HL-60 (cell line): ENCODE data around the gene GNAS.
A peak's percentile ranks its signal among the peaks of the same experiment; 100 is the strongest.

Experiments
- DNase-seq, 2 experiments: peaks; one replicate each; pipeline ENCODE4 v3.0.0-alpha.2; 2010 to 2020; ENCODE audit warnings: low read depth in 1 of 2, low spot score in 1 of 2
- H3K27ac ChIP-seq: fragments of 250-450 bp; sonication (Bioruptor Pico); replicated peaks from 2 replicates; pipeline ENCODE4 v1.5.1; 2020; ENCODE audit warnings: mild to moderate bottlenecking, moderate library complexity
- H3K27me3 ChIP-seq: fragments of 250-450 bp; sonication (Bioruptor Pico); 2 replicates; pipeline ENCODE4 v1.5.1; 2021; ENCODE audit warnings: mild to moderate bottlenecking, moderate library complexity; ENCODE audit not compliant: insufficient read depth, poor library complexity, severe bottlenecking
- H3K4me3 ChIP-seq: replicated peaks from 2 replicates; pipeline ENCODE4 v1.5.1; 2011; ENCODE audit warnings: mild to moderate bottlenecking, control low read depth, low read length; ENCODE audit not compliant: insufficient read depth
- GABPA ChIP-seq: IDR thresholded peaks from 2 replicates; pipeline ENCODE4 v1.6.1; 2012; ENCODE audit warnings: low read depth
- POLR2AphosphoS5 ChIP-seq: IDR thresholded peaks from 2 replicates; pipeline ENCODE4 v1.6.1; 2012; ENCODE audit warnings: low read depth
- SPI1 ChIP-seq: IDR thresholded peaks from 2 replicates; pipeline ENCODE4 v1.6.1; 2012; ENCODE audit warnings: low read depth, mild to moderate bottlenecking, borderline replicate concordance
- TF ChIP-seq, protein P1 (sequence below): IDR thresholded peaks from one replicate; pipeline ENCODE4 v1.5.1; 2011; ENCODE audit warnings: low read length, control low read depth, inconsistent platforms; ENCODE audit not compliant: insufficient read depth
- TF ChIP-seq, protein P2 (sequence below): IDR thresholded peaks from 2 replicates; pipeline ENCODE4 v1.6.1; 2012; ENCODE audit warnings: low read depth; ENCODE audit not compliant: insufficient replicate concordance

The GNAS gene

DNA sequence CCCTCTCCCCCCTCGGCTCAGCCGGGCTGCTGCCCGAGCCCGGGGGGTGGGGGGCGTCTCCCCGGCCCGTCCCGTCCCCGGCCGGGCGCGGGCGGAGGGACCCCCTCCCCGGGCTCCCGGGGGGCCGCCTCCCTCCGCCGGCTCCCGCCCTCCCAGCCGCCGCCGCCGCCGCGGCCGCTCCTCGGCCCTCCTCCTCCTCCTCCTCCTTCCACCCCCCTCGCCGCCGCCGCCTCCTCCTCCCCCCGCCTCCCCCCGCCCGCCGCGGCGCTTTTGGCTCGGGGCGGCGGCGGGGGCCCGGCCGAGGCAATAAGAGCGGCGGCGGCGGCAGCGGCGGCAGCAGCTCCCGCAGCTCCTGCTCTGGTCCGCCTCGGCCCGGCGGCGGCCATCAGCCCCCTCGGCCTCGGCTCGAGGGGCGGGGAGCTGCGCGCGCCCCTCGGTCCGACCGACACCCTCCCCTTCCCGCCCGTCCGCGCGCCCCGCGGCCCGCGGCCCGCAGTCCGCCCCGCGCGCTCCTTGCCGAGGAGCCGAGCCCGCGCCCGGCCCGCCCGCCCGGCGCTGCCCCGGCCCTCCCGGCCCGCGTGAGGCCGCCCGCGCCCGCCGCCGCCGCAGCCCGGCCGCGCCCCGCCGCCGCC, 38.7 kb downstream of the GNAS start:
- H3K27me3 ChIP-seq = no peaks in the 10 kb centered on the region
- H3K4me3 ChIP-seq = peak overlapping the region; percentile 72
- TF ChIP-seq, protein P1, sequence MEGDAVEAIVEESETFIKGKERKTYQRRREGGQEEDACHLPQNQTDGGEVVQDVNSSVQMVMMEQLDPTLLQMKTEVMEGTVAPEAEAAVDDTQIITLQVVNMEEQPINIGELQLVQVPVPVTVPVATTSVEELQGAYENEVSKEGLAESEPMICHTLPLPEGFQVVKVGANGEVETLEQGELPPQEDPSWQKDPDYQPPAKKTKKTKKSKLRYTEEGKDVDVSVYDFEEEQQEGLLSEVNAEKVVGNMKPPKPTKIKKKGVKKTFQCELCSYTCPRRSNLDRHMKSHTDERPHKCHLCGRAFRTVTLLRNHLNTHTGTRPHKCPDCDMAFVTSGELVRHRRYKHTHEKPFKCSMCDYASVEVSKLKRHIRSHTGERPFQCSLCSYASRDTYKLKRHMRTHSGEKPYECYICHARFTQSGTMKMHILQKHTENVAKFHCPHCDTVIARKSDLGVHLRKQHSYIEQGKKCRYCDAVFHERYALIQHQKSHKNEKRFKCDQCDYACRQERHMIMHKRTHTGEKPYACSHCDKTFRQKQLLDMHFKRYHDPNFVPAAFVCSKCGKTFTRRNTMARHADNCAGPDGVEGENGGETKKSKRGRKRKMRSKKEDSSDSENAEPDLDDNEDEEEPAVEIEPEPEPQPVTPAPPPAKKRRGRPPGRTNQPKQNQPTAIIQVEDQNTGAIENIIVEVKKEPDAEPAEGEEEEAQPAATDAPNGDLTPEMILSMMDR = no peak
- TF ChIP-seq SPI1 (no peak), POLR2AphosphoS5 (peak; percentile 20; the same call in 1 of the 2 replicates)
- peak overlapping the region; percentile 97 for H3K27ac ChIP-seq
- DNase-seq = peak in 1 of 2 experiments; percentile 56

DNA sequence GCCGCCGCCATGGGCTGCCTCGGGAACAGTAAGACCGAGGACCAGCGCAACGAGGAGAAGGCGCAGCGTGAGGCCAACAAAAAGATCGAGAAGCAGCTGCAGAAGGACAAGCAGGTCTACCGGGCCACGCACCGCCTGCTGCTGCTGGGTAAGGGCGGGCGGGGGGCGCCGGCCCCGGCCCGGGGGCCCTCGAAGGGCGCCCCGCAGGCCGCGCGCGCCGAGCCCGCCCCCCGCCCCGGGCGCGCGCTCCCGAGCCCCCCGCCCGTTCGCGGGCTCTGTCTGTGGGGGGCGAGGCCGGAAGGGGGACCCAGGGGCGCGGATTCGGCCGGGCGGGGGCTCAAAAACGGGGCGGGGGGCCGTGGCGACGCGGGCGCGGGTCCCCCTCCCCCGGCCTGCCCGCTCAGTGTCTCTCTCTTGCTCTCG, 39.2 kb downstream of the GNAS start:
- peak overlapping the region; percentile 72 for H3K4me3 ChIP-seq
- no peaks in the 10 kb centered on the region for H3K27me3 ChIP-seq
- TF ChIP-seq, protein P2, sequence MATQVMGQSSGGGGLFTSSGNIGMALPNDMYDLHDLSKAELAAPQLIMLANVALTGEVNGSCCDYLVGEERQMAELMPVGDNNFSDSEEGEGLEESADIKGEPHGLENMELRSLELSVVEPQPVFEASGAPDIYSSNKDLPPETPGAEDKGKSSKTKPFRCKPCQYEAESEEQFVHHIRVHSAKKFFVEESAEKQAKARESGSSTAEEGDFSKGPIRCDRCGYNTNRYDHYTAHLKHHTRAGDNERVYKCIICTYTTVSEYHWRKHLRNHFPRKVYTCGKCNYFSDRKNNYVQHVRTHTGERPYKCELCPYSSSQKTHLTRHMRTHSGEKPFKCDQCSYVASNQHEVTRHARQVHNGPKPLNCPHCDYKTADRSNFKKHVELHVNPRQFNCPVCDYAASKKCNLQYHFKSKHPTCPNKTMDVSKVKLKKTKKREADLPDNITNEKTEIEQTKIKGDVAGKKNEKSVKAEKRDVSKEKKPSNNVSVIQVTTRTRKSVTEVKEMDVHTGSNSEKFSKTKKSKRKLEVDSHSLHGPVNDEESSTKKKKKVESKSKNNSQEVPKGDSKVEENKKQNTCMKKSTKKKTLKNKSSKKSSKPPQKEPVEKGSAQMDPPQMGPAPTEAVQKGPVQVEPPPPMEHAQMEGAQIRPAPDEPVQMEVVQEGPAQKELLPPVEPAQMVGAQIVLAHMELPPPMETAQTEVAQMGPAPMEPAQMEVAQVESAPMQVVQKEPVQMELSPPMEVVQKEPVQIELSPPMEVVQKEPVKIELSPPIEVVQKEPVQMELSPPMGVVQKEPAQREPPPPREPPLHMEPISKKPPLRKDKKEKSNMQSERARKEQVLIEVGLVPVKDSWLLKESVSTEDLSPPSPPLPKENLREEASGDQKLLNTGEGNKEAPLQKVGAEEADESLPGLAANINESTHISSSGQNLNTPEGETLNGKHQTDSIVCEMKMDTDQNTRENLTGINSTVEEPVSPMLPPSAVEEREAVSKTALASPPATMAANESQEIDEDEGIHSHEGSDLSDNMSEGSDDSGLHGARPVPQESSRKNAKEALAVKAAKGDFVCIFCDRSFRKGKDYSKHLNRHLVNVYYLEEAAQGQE = no peak
- TF ChIP-seq POLR2AphosphoS5 = peak; percentile 27; the same call in 1 of the 2 replicates
- H3K27ac ChIP-seq = peak overlapping the region; percentile 97
- no peak for DNase-seq

- Histone ChIP-seq H3K4me3 (peak overlapping the region; percentile 72), H3K27me3 (no peaks in the 10 kb centered on the region), H3K27ac (peak overlapping the region; percentile 97)
- TF ChIP-seq POLR2AphosphoS5 = no peak; the same call in 1 of the 2 replicates
- DNase-seq = peak in 1 of 2 experiments; percentile 68
These were observed 39.8 kb downstream of the GNAS start for GRCh38 chr20:58892141-58892931.

GRCh38 chr20:58892932-58893224, 40.4 kb downstream of the GNAS start:
- DNase-seq = no peak
- H3K4me3 ChIP-seq = peak overlapping the region; percentile 72
- H3K27me3 ChIP-seq = no peaks in the 10 kb centered on the region
- H3K27ac ChIP-seq = peak overlapping the region; percentile 97
- TF ChIP-seq POLR2AphosphoS5 = no peak
- TF ChIP-seq GABPA = no peak
- TF ChIP-seq, protein P1 = no peak
- TF ChIP-seq SPI1 = no peak
- TF ChIP-seq, protein P2 = no peak
